IMR-90 (cell line): ENCODE measurements around the gene KRT79. TPM values are rescaled to one million over a fixed set of nuclear protein-coding genes. Genes with fewer than 3 reads are reported as not detected.

ENCODE experiments used
- ATAC-seq: fragments of 200-7000 bp; cut with Tn5 transposase; 2 replicates; pipeline ENCODE4 v1.9.1; 2020; ENCODE audit warnings: low read depth, mild to moderate bottlenecking, moderate library complexity
- BruUV-seq: library from RNA; stranded (reverse); fragments of 400-500 nt; replicated peaks from 2 replicates; lab custom pipeline; 2021; lab: Mats Ljungman, UMichigan
- CTCF ChIA-PET: fragments of 300-600 bp; formaldehyde crosslinking; extraction: SDS; loops from one replicate; lab custom pipeline; 2021; ENCODE audit warnings: antibody characterized with exemption; lab: Yijun Ruan, JAX
- POLR2A ChIA-PET: fragments of 300-600 bp; sonication (Branson Sonifier 250); formaldehyde crosslinking; loops from one replicate; lab custom pipeline; 2022; ENCODE audit warnings: antibody characterized with exemption; ENCODE audit not compliant: unreplicated experiment; lab: Charles Lee
- DNase-seq: peaks from one replicate; pipeline ENCODE4 v3.0.0; 2013
- H2AFZ ChIP-seq: replicated peaks from 2 replicates; pipeline ENCODE3; 2013; ENCODE audit warnings: low read length, mild to moderate bottlenecking; ENCODE audit not compliant: poor library complexity
- H2AK5ac ChIP-seq: 2 replicates; pipeline ENCODE4 v1.6.1; 2013; ENCODE audit warnings: low read depth, low read length, inconsistent platforms
- H2AK9ac ChIP-seq: replicated peaks from 2 replicates; pipeline ENCODE3; 2013; ENCODE audit warnings: mild to moderate bottlenecking, low read depth, low read length, moderate library complexity; ENCODE audit not compliant: poor library complexity
- H2BK120ac ChIP-seq: 2 replicates; pipeline ENCODE4 v1.6.1; 2013; ENCODE audit warnings: low read depth, low read length, inconsistent platforms
- H2BK15ac ChIP-seq: 3 replicates; pipeline ENCODE4 v1.6.1; 2013; ENCODE audit warnings: low read depth, low read length, inconsistent platforms
- H2BK20ac ChIP-seq: 2 replicates; pipeline ENCODE4 v1.6.1; 2013; ENCODE audit warnings: low read depth, mild to moderate bottlenecking, inconsistent platforms, low read length, moderate library complexity
- H2BK5ac ChIP-seq: 2 replicates; pipeline ENCODE4 v1.6.1; 2013; ENCODE audit warnings: mild to moderate bottlenecking, low read depth, low read length, inconsistent platforms; ENCODE audit not compliant: poor library complexity, severe bottlenecking
- H3K14ac ChIP-seq: replicated peaks from 2 replicates; pipeline ENCODE4 v1.6.1; 2013; ENCODE audit warnings: low read depth, low read length, inconsistent platforms
- H3K18ac ChIP-seq: 2 replicates; pipeline ENCODE4 v1.6.1; 2013; ENCODE audit warnings: low read depth, low read length, control low read depth
- H3K23ac ChIP-seq: 2 replicates; pipeline ENCODE4 v1.6.1; 2013; ENCODE audit warnings: low read depth, low read length, inconsistent platforms
- H3K27ac ChIP-seq: 2 replicates; pipeline ENCODE4 v1.5.1; 2013; ENCODE audit warnings: mild to moderate bottlenecking, control low read depth, low read length; ENCODE audit not compliant: insufficient read depth
- H3K27me3 ChIP-seq: 2 replicates; pipeline ENCODE4 v1.6.1; 2013; ENCODE audit warnings: low read length; ENCODE audit not compliant: control insufficient read depth, insufficient read depth
- H3K36me3 ChIP-seq: 2 replicates; pipeline ENCODE4 v1.6.1; 2013; ENCODE audit warnings: low read length, mixed read lengths; ENCODE audit not compliant: control insufficient read depth, insufficient read depth
- H3K4ac ChIP-seq: 2 replicates; pipeline ENCODE4 v1.6.1; 2013; ENCODE audit warnings: low read depth, low read length, inconsistent platforms
- H3K4me1 ChIP-seq: 2 replicates; pipeline ENCODE4 v1.6.1; 2013; ENCODE audit warnings: low read length, mixed read lengths; ENCODE audit not compliant: control insufficient read depth, insufficient read depth
- H3K4me2 ChIP-seq: 2 replicates; pipeline ENCODE4 v1.6.1; 2013; ENCODE audit warnings: low read depth, mild to moderate bottlenecking, control low read depth, low read length, moderate library complexity
- H3K4me3 ChIP-seq: 2 replicates; pipeline ENCODE4 v1.5.1; 2013; ENCODE audit warnings: low read depth, mild to moderate bottlenecking, control low read depth, low read length, moderate library complexity; ENCODE audit not compliant: insufficient read depth
- H3K56ac ChIP-seq: 2 replicates; pipeline ENCODE4 v1.6.1; 2013; ENCODE audit warnings: low read length, inconsistent platforms; ENCODE audit not compliant: insufficient read depth; ENCODE audit errors: extremely low read depth
- H3K79me1 ChIP-seq, 2 experiments: 2 replicates each; pipeline ENCODE4 v1.6.1; 2013; ENCODE audit warnings: low read length in 2 of 2, inconsistent platforms in 1 of 2, low read depth in 1 of 2
- H3K9ac ChIP-seq: 2 replicates; pipeline ENCODE4 v1.6.1; 2013; ENCODE audit warnings: low read depth, low read length, control low read depth
- H3K9me1 ChIP-seq: 2 replicates; pipeline ENCODE4 v1.6.1; 2013; ENCODE audit warnings: low read length, inconsistent platforms; ENCODE audit not compliant: insufficient read depth
- H3K9me3 ChIP-seq: 2 replicates; pipeline ENCODE4 v1.6.1; 2013; ENCODE audit warnings: low read length; ENCODE audit not compliant: control insufficient read depth, insufficient read depth
- H4K20me1 ChIP-seq: 2 replicates; pipeline ENCODE4 v1.6.1; 2013; ENCODE audit warnings: low read length, inconsistent platforms; ENCODE audit not compliant: insufficient read depth
- H4K5ac ChIP-seq: 2 replicates; pipeline ENCODE4 v1.6.1; 2013; ENCODE audit warnings: mild to moderate bottlenecking, low read depth, low read length, control low read depth
- H4K8ac ChIP-seq, 2 experiments: 2 replicates each; pipeline ENCODE4 v1.6.1; 2013; ENCODE audit warnings: low read depth in 2 of 2, low read length in 2 of 2, control low read depth in 1 of 2, inconsistent platforms in 1 of 2
- H4K91ac ChIP-seq: 2 replicates; pipeline ENCODE4 v1.6.1; 2013; ENCODE audit warnings: low read depth, low read length, inconsistent platforms; ENCODE audit not compliant: insufficient read depth
- BHLHE40 ChIP-seq: fragments of 150-350 bp; IDR thresholded peaks from 2 replicates; pipeline ENCODE4 v1.6.1; 2016; ENCODE audit warnings: mild to moderate bottlenecking, low read depth, low read length
- CEBPB ChIP-seq: IDR thresholded peaks from 2 replicates; pipeline ENCODE4 v1.6.1; 2012; ENCODE audit warnings: low read depth, low read length, improper control_type of control experiment
- CHD1 ChIP-seq: IDR thresholded peaks from 2 replicates; pipeline ENCODE4 v1.6.1; 2012; ENCODE audit warnings: low read depth, low read length, improper control_type of control experiment
- CTCF ChIP-seq: conservative IDR thresholded peaks from 2 replicates; pipeline ENCODE4 v1.5.1; 2012; ENCODE audit warnings: mild to moderate bottlenecking, low read depth, low read length, improper control_type of control experiment
- ELK1 ChIP-seq: fragments of 150-350 bp; IDR thresholded peaks from 2 replicates; pipeline ENCODE4 v1.6.1; 2016; ENCODE audit warnings: low read depth, mild to moderate bottlenecking, low read length, moderate library complexity, borderline replicate concordance
- FOS ChIP-seq: fragments of 150-350 bp; IDR thresholded peaks from 2 replicates; pipeline ENCODE4 v1.6.1; 2016; ENCODE audit warnings: low read depth, low read length
- NFE2L2 ChIP-seq: fragments of 150-350 bp; IDR thresholded peaks from 2 replicates; pipeline ENCODE4 v1.6.1; 2016; ENCODE audit warnings: low read depth, mild to moderate bottlenecking, low read length
- POLR2A ChIP-seq: IDR thresholded peaks from 2 replicates; pipeline ENCODE4 v1.6.1; 2012; ENCODE audit warnings: mild to moderate bottlenecking, low read depth, low read length
- RAD21 ChIP-seq: IDR thresholded peaks from 2 replicates; pipeline ENCODE4 v1.6.1; 2012; ENCODE audit warnings: low read length, improper control_type of control experiment
- RCOR1 ChIP-seq: IDR thresholded peaks from 2 replicates; pipeline ENCODE4 v1.6.1; 2012; ENCODE audit warnings: mild to moderate bottlenecking, low read length, improper control_type of control experiment; ENCODE audit not compliant: insufficient replicate concordance
- SMC3 ChIP-seq: fragments of 150-350 bp; IDR thresholded peaks from 2 replicates; pipeline ENCODE4 v1.6.1; 2016; ENCODE audit warnings: low read depth, mild to moderate bottlenecking, antibody characterized with exemption, low read length, moderate library complexity
- USF2 ChIP-seq: fragments of 150-350 bp; IDR thresholded peaks from 2 replicates; pipeline ENCODE4 v1.6.1; 2017; ENCODE audit warnings: mild to moderate bottlenecking, antibody characterized with exemption, low read length, low read depth
- WGBS, 2 experiments: methylation state at CpG; one replicate each; pipeline versions ENCODE4 v1.1.5 to v1.1.7; 2013; ENCODE audit warnings: missing lambda C conversion rate in 2 of 2; ENCODE audit not compliant: insufficient read length in 1 of 2; ENCODE audit errors: extremely low coverage in 2 of 2; 5-methylcytosine and 5-hydroxymethylcytosine counted together
- dilution Hi-C: fragments of 300-500 bp; cut with HindIII; formaldehyde crosslinking; loops from one replicate; pipeline ENCODE4 v1.14.3; 2018; ENCODE audit warnings: low sequenced_read_pairs; ENCODE audit not compliant: unreplicated experiment
- in situ Hi-C: fragments of 300-500 bp; cut with MboI; formaldehyde crosslinking; loops from 3 replicates; pipeline ENCODE4 v1.14.3; 2019; ENCODE audit warnings: low sequenced_read_pairs, inconsistent platforms, mixed read lengths
- intact Hi-C: fragments of 100-400 bp; cut with micrococcal nuclease; formaldehyde crosslinking; loops from 2 replicates; pipeline ENCODE4 v1.10.0; 2022
- polyA plus RNA-seq, 3 experiments: library from polyadenylated mRNA; depleted of rRNA; stranded (reverse); fragments of >200 nt; gene quantifications; 2 replicates each; pipeline ENCODE4 v1.2.3, GENCODE V29; 2012; ENCODE audit warnings: low replicate concordance in 1 of 3
- total RNA-seq: library from RNA; depleted of rRNA; stranded (reverse); fragments of >200 nt; gene quantifications from 2 replicates; pipeline ENCODE4 v1.2.3, GENCODE V29; 2012

KRT79 gene
- total and polyA plus RNA-seq, 2 of the 4 experiments (the other 2 are of a cell fraction) = under 0.01 to 0.24 TPM

- TF ChIP-seq RCOR1 (no peak), RAD21 (no peak), BHLHE40 (no peak), SMC3 (no peak), CHD1 (no peak), NFE2L2 (no peak), ELK1 (no peak), CEBPB (no peak), CTCF (no peak), FOS (no peak), USF2 (no peak), POLR2A (no peak)
- Histone ChIP-seq H2BK5ac (no peak within 1 kb of the TSS), H4K20me1 (no peaks in the 10 kb centered on the region), H3K4ac (no peak within 1 kb of the TSS), H3K56ac (no peak within 1 kb of the TSS), H3K4me3 (no peak within 1 kb of the TSS), H4K91ac (no peak within 1 kb of the TSS), H3K36me3 (no peaks in the 10 kb centered on the region), H3K18ac (no peak within 1 kb of the TSS), H3K9ac (no peak within 1 kb of the TSS), H2BK20ac (no peak within 1 kb of the TSS), H2AK9ac (no peak within 1 kb of the TSS), H2BK120ac (no peak within 1 kb of the TSS), H2BK15ac (no peak within 1 kb of the TSS), H3K9me1 (no peaks in the 10 kb centered on the region), H3K4me1 (no peaks in the 10 kb centered on the region), H3K4me2 (no peak within 1 kb of the TSS), H4K8ac (no peak within 1 kb of the TSS), H3K14ac (no peak within 1 kb of the TSS), H3K27me3 (peaks cover 56% of the 10 kb centered on the region), H3K27ac (no peak within 1 kb of the TSS), H4K5ac (no peak within 1 kb of the TSS), H3K79me1 (no peaks in the 10 kb centered on the region), H3K9me3 (no peaks in the 10 kb centered on the region), H2AK5ac (no peak within 1 kb of the TSS), H3K23ac (no peak within 1 kb of the TSS), H2AFZ (peak within 1 kb of the TSS; percentile 21)
- dilution Hi-C loops (no loop called here), in situ Hi-C loops (no loop called here), intact Hi-C loops (no loop called here)
- no peak for DNase-seq
- BruUV-seq = no TSS peak
- ChIA-PET POLR2A (no interaction called here), CTCF (no interaction called here)
- WGBS, 2 experiments = 64% methylated on average over 10 of the region's 16 CpGs; no CpG with 5 or more reads in 1 of the 2 experiments
- ATAC-seq = no peak
Measured at GRCh38 chr12:52848661-52849255, 14.6 kb upstream of the KRT79 start, which contains the start of gene KRT78. Gene KRT78, minus strand, starts transcription at chr12:52848994. Its CDS starts 64 bp downstream, at chr12:52848930.
